Mesenchymal stem cell (in vitro differentiated cells and primary cell): ENCODE data around the gene COL11A1.
A peak's percentile ranks its signal among the peaks of the same experiment; 100 is the strongest.

Source experiments
- DNase-seq: peaks from one replicate; pipeline ENCODE4 v3.0.0-alpha.2; 2013
- H2AFZ ChIP-seq: one replicate; pipeline ENCODE4 v1.6.1; 2013; ENCODE audit warnings: low read depth, mild to moderate bottlenecking, control low read depth, inconsistent platforms, low read length, moderate library complexity
- H2AK5ac ChIP-seq: 2 replicates; pipeline ENCODE4 v1.6.1; 2013; ENCODE audit warnings: low read length, moderate library complexity, mild to moderate bottlenecking, inconsistent platforms; ENCODE audit not compliant: severe bottlenecking
- H2BK120ac ChIP-seq: one replicate; pipeline ENCODE4 v1.6.1; 2013; ENCODE audit warnings: low read depth, mild to moderate bottlenecking, inconsistent platforms, low read length, moderate library complexity
- H2BK12ac ChIP-seq, 2 experiments: one replicate each; pipeline ENCODE4 v1.6.1; 2013; ENCODE audit warnings: inconsistent platforms in 2 of 2, low read length in 2 of 2, mild to moderate bottlenecking in 2 of 2, moderate library complexity in 2 of 2, control low read depth in 1 of 2
- H2BK15ac ChIP-seq: one replicate; pipeline ENCODE4 v1.6.1; 2013; ENCODE audit warnings: mild to moderate bottlenecking, low read depth, inconsistent platforms; ENCODE audit not compliant: poor library complexity, severe bottlenecking
- H2BK5ac ChIP-seq: 2 replicates; pipeline ENCODE4 v1.6.1; 2013; ENCODE audit warnings: low read depth, mild to moderate bottlenecking, low read length, control low read depth, inconsistent platforms; ENCODE audit not compliant: poor library complexity, severe bottlenecking
- H3K14ac ChIP-seq, 2 experiments: one replicate each; pipeline ENCODE4 v1.6.1; 2013; ENCODE audit warnings: inconsistent platforms in 2 of 2, low read length in 2 of 2, control low read depth in 1 of 2, mild to moderate bottlenecking in 1 of 2, moderate library complexity in 1 of 2
- H3K18ac ChIP-seq, 2 experiments: one replicate each; pipeline ENCODE4 v1.6.1; 2013; ENCODE audit warnings: inconsistent platforms in 2 of 2, low read length in 2 of 2, control low read depth in 1 of 2, low read depth in 1 of 2, mild to moderate bottlenecking in 1 of 2
- H3K23ac ChIP-seq, 2 experiments: one replicate each; pipeline ENCODE4 v1.6.1; 2013; ENCODE audit warnings: inconsistent platforms in 2 of 2, low read length in 2 of 2, mild to moderate bottlenecking in 2 of 2, moderate library complexity in 2 of 2, control low read depth in 1 of 2
- H3K27ac ChIP-seq: 2 replicates; pipeline ENCODE4 v1.5.1; 2013; ENCODE audit warnings: mild to moderate bottlenecking, moderate library complexity, low read length, control low read depth, inconsistent platforms; ENCODE audit not compliant: poor library complexity, severe bottlenecking
- H3K27me3 ChIP-seq, 2 experiments: 2 replicates each; pipeline versions ENCODE4 v1.6.1 to v1.7.0; 2013; ENCODE audit warnings: low read length in 2 of 2, mild to moderate bottlenecking in 2 of 2, moderate library complexity in 2 of 2, control low read depth in 1 of 2, inconsistent platforms in 1 of 2; ENCODE audit not compliant: control insufficient read depth in 1 of 2, insufficient read depth in 1 of 2
- H3K36me3 ChIP-seq, 2 experiments: 2 replicates each; pipeline versions ENCODE4 v1.6.1 to v1.7.0; 2013; ENCODE audit warnings: low read length in 2 of 2, control low read depth in 1 of 2, inconsistent platforms in 1 of 2, low read depth in 1 of 2, mild to moderate bottlenecking in 1 of 2; ENCODE audit not compliant: insufficient read depth in 2 of 2, control insufficient read depth in 1 of 2
- H3K4ac ChIP-seq, 2 experiments: one replicate each; pipeline ENCODE4 v1.6.1; 2013; ENCODE audit warnings: inconsistent platforms in 2 of 2, low read length in 2 of 2, mild to moderate bottlenecking in 2 of 2, moderate library complexity in 2 of 2, control low read depth in 1 of 2, low read depth in 1 of 2
- H3K4me1 ChIP-seq: 2 replicates; pipeline ENCODE4 v1.6.1; 2013; ENCODE audit warnings: low read depth, low read length, control low read depth; ENCODE audit not compliant: control insufficient read depth, insufficient read depth
- H3K4me2 ChIP-seq: 2 replicates; pipeline ENCODE4 v1.6.1; 2013; ENCODE audit warnings: low read length, mild to moderate bottlenecking, inconsistent platforms; ENCODE audit not compliant: poor library complexity, severe bottlenecking
- H3K4me3 ChIP-seq, 2 experiments: 2 replicates each; pipeline versions ENCODE4 v1.5.1 to v1.7.0; 2013; ENCODE audit warnings: low read length in 2 of 2, mild to moderate bottlenecking in 2 of 2, control low read depth in 1 of 2, low read depth in 1 of 2; ENCODE audit not compliant: insufficient read depth in 1 of 2
- H3K79me1 ChIP-seq: replicated peaks from 2 replicates; pipeline ENCODE4 v1.6.1; 2013; ENCODE audit warnings: mild to moderate bottlenecking, control low read depth, low read length, inconsistent platforms; ENCODE audit not compliant: poor library complexity, severe bottlenecking
- H3K9ac ChIP-seq: 2 replicates; pipeline ENCODE4 v1.7.0; 2013; ENCODE audit warnings: mild to moderate bottlenecking, low read length, moderate library complexity
- H3K9me3 ChIP-seq: 2 replicates; pipeline ENCODE4 v1.7.0; 2013; ENCODE audit warnings: mild to moderate bottlenecking, low read length; ENCODE audit not compliant: control insufficient read depth
- H4K8ac ChIP-seq: one replicate; pipeline ENCODE4 v1.6.1; 2013; ENCODE audit warnings: inconsistent platforms, mild to moderate bottlenecking, low read length, moderate library complexity
- H4K91ac ChIP-seq: one replicate; pipeline ENCODE4 v1.6.1; 2013; ENCODE audit warnings: mild to moderate bottlenecking, low read length, inconsistent platforms
- WGBS: methylation state at CpG from one replicate; pipeline ENCODE4 v1.1.7; 2013; ENCODE audit warnings: mixed read lengths; 5-methylcytosine and 5-hydroxymethylcytosine counted together

Gene COL11A1

GRCh38 chr1:103087256-103087655 lies 21.1 kb downstream of the COL11A1 start:
- Histone ChIP-seq H3K36me3 (peaks cover 0 to 3% of the 10 kb centered on the region in 2 experiments), H3K27me3 (no peaks in the 10 kb centered on the region), H2BK120ac (no peak overlapping the region), H3K27ac (peak overlapping the region; percentile 17), H3K18ac (no peak overlapping the region), H3K4me2 (no peak overlapping the region), H3K9me3 (no peaks in the 10 kb centered on the region), H2BK5ac (no peak overlapping the region), H3K79me1 (peaks cover 3% of the 10 kb centered on the region), H3K23ac (no peak overlapping the region), H3K4me3 (no peak overlapping the region), H2BK15ac (no peak overlapping the region), H4K91ac (no peak overlapping the region), H4K8ac (no peak overlapping the region), H2BK12ac (no peak overlapping the region), H3K4ac (no peak overlapping the region), H2AK5ac (no peak overlapping the region), H2AFZ (no peak overlapping the region), H3K4me1 (peaks cover 3% of the 10 kb centered on the region), H3K9ac (no peak overlapping the region), H3K14ac (no peak overlapping the region)
- 100% methylated on average over 1 of the region's 1 CpG for WGBS
- DNase-seq: no peak

- Histone ChIP-seq H3K27me3 (no peaks in the 10 kb centered on the region), H2BK12ac (no peak overlapping the region)
These were observed 24.1 kb downstream of the COL11A1 start for GRCh38 chr1:103084181-103084580.

GRCh38 chr1:103075316-103076000 lies 32.9 kb downstream of the COL11A1 start:
- Histone ChIP-seq H3K4me3 (no peak overlapping the region), H3K27me3 (no peaks in the 10 kb centered on the region), H3K4ac (no peak overlapping the region), H3K9ac (no peak overlapping the region), H3K4me1 (peaks cover 2% of the 10 kb centered on the region), H4K91ac (no peak overlapping the region), H3K9me3 (no peaks in the 10 kb centered on the region), H2BK5ac (no peak overlapping the region), H3K27ac (no peak overlapping the region), H2BK15ac (no peak overlapping the region), H3K79me1 (peaks cover 7% of the 10 kb centered on the region), H3K4me2 (no peak overlapping the region), H2AFZ (no peak overlapping the region), H2BK120ac (no peak overlapping the region), H3K14ac (no peak overlapping the region), H2AK5ac (no peak overlapping the region), H4K8ac (no peak overlapping the region), H3K23ac (no peak overlapping the region), H2BK12ac (no peak overlapping the region), H3K36me3 (no peaks in the 10 kb centered on the region), H3K18ac (no peak overlapping the region)
- WGBS: no CpG with 5 or more reads among the region's 2 CpGs
- DNase-seq: no peak

More at GRCh38 chr1:103084181-103084580, 24.1 kb downstream of the COL11A1 start:
- Histone ChIP-seq H3K23ac (no peak overlapping the region), H4K91ac (no peak overlapping the region), H2BK5ac (no peak overlapping the region), H3K4me2 (no peak overlapping the region), H3K14ac (no peak overlapping the region), H3K36me3 (no peaks in the 10 kb centered on the region), H3K9ac (no peak overlapping the region), H3K4me3 (no peak overlapping the region), H3K9me3 (no peaks in the 10 kb centered on the region), H3K4me1 (peaks cover 3% of the 10 kb centered on the region), H2BK120ac (no peak overlapping the region), H3K18ac (no peak overlapping the region), H2BK15ac (no peak overlapping the region), H3K79me1 (peaks cover 3% of the 10 kb centered on the region), H3K27ac (no peak overlapping the region), H2AFZ (no peak overlapping the region), H2AK5ac (no peak overlapping the region), H3K4ac (no peak overlapping the region), H4K8ac (no peak overlapping the region)
- DNase-seq: no peak
- WGBS: 0% methylated on average over 1 of the region's 2 CpGs

GRCh38 chr1:103074224-103074623 lies 34.1 kb downstream of the COL11A1 start:
- H2BK15ac ChIP-seq: no peak overlapping the region
- H3K4me1 ChIP-seq: peaks cover 2% of the 10 kb centered on the region
- no peak overlapping the region for H3K4me2 ChIP-seq
- no peak overlapping the region for H3K9ac ChIP-seq
- H3K27me3 ChIP-seq: no peaks in the 10 kb centered on the region
- no peak overlapping the region for H2BK5ac ChIP-seq
- 99% methylated on average over 6 of the region's 6 CpGs for WGBS
- H4K8ac ChIP-seq: no peak overlapping the region
- no peak overlapping the region for H2BK120ac ChIP-seq
- DNase-seq: no peak
- no peak overlapping the region for H2BK12ac ChIP-seq
- no peak overlapping the region for H3K27ac ChIP-seq
- H3K4me3 ChIP-seq: no peak overlapping the region
- no peaks in the 10 kb centered on the region for H3K9me3 ChIP-seq
- H4K91ac ChIP-seq: no peak overlapping the region
- H3K79me1 ChIP-seq: peaks cover 7% of the 10 kb centered on the region
- H2AFZ ChIP-seq: no peak overlapping the region
- H3K4ac ChIP-seq: no peak overlapping the region
- no peak overlapping the region for H2AK5ac ChIP-seq
- H3K23ac ChIP-seq: no peak overlapping the region
- no peak overlapping the region for H3K14ac ChIP-seq
- H3K18ac ChIP-seq: no peak overlapping the region
- no peaks in the 10 kb centered on the region for H3K36me3 ChIP-seq
